GM23248 (cell line): ENCODE data around the gene TPBGL.

ENCODE experiments used
- EZH2 ChIP-seq: fragments of 200-600 bp; sonication (generic); IDR thresholded peaks from 2 replicates; pipeline ENCODE4 v1.6.1; 2018; ENCODE audit warnings: antibody characterized with exemption, mild to moderate bottlenecking; ENCODE audit not compliant: insufficient read depth, poor library complexity, severe bottlenecking
- EZH2phosphoT487 ChIP-seq: fragments of 200-600 bp; sonication (generic); IDR thresholded peaks from 2 replicates; pipeline ENCODE4 v1.6.1; 2018; ENCODE audit warnings: antibody characterized with exemption, moderate library complexity, mild to moderate bottlenecking, low read depth; ENCODE audit not compliant: insufficient read depth

- TF ChIP-seq EZH2 (no peak), EZH2phosphoT487 (no peak)
Observed at GRCh38 chr11:75249704-75250103, 9.1 kb downstream of the TPBGL start.
